ENCODE results near the gene APBB1.

DNA sequence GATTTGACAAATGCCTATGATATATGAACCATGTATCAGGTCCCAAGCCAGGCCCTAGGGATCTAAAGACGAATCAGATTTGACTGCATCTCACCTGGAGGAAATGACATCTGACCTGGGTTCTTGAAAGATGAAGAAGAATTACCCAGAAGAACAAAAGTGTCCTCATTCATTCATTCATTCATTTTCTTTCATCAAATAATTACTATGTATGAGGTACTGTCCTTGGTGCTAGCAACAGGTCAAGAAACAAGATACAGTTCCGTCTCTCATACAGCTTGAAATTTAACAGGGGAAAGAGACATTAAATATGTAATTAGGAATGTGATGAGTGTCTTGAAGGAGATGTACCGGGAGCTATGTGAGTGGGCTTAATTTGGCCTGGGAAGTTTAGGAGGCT, 1.8 kb upstream of the APBB1 start:
- TF ChIP-seq, protein P1, sequence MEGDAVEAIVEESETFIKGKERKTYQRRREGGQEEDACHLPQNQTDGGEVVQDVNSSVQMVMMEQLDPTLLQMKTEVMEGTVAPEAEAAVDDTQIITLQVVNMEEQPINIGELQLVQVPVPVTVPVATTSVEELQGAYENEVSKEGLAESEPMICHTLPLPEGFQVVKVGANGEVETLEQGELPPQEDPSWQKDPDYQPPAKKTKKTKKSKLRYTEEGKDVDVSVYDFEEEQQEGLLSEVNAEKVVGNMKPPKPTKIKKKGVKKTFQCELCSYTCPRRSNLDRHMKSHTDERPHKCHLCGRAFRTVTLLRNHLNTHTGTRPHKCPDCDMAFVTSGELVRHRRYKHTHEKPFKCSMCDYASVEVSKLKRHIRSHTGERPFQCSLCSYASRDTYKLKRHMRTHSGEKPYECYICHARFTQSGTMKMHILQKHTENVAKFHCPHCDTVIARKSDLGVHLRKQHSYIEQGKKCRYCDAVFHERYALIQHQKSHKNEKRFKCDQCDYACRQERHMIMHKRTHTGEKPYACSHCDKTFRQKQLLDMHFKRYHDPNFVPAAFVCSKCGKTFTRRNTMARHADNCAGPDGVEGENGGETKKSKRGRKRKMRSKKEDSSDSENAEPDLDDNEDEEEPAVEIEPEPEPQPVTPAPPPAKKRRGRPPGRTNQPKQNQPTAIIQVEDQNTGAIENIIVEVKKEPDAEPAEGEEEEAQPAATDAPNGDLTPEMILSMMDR (conservative IDR thresholded peaks at IDR 0.05; ENCODE audit: low read depth, low read length): no peak
- TF ChIP-seq EZH2 (IDR thresholded peaks at IDR 0.05; ENCODE audit: borderline replicate concordance, low read depth, low read length, poor library complexity, severe bottlenecking): no peak

Measured in A673 (cell line).